Caco-2 (cell line): Measurements from ENCODE around the gene HCST. TPM values are rescaled to one million over a fixed set of nuclear protein-coding genes. Genes with fewer than 3 reads are reported as not detected.
A peak's percentile ranks its signal among the peaks of the same experiment; 100 is the strongest.

Experiments used
- BruUV-seq: library from RNA; stranded (reverse); fragments of 400-500 nt; replicated peaks from 2 replicates; lab custom pipeline; 2021; lab: Mats Ljungman, UMichigan
- CTCF ChIA-PET: fragments of 300-600 bp; sonication (Branson Sonifier 250); formaldehyde crosslinking; loops from one replicate; lab custom pipeline; 2022; ENCODE audit warnings: antibody characterized with exemption; lab: Charles Lee
- POLR2A ChIA-PET: fragments of 300-600 bp; sonication (Branson Sonifier 250); formaldehyde crosslinking; loops from one replicate; lab custom pipeline; 2022; ENCODE audit warnings: antibody characterized with exemption; lab: Charles Lee
- DNase-seq, 2 experiments: peaks; one replicate each; pipeline versions ENCODE4 v3.0.0 to v3.0.0-alpha.2; 2020 to 2022
- H3K27me3 ChIP-seq: replicated peaks from 2 replicates; pipeline ENCODE4 v1.6.0; 2011; ENCODE audit warnings: low read length; ENCODE audit not compliant: control insufficient read depth, insufficient read depth
- H3K36me3 ChIP-seq: 2 replicates; pipeline ENCODE4 v1.5.1; 2011; ENCODE audit warnings: low read length; ENCODE audit not compliant: control insufficient read depth, insufficient read depth
- H3K4me1 ChIP-seq: fragments of 250-450 bp; sonication (Bioruptor Pico); 2 replicates; pipeline ENCODE4 v1.5.1; 2020; ENCODE audit warnings: mild to moderate bottlenecking
- H3K4me3 ChIP-seq: 2 replicates; pipeline ENCODE4 v1.5.1; 2011; ENCODE audit warnings: low read depth, mild to moderate bottlenecking, control low read depth, low read length
- H3K9me3 ChIP-seq: fragments of 250-450 bp; sonication (Bioruptor Pico); 2 replicates; pipeline ENCODE4 v1.5.1; 2020; ENCODE audit warnings: mild to moderate bottlenecking, moderate library complexity
- H3K27ac Mint-ChIP-seq: one replicate; pipeline ENCODE4 v1.8.0; 2022; ENCODE audit warnings: mixed read lengths; ENCODE audit not compliant: unreplicated experiment
- H3K27me3 Mint-ChIP-seq: one replicate; pipeline ENCODE4 v1.8.0; 2022; ENCODE audit warnings: mixed read lengths; ENCODE audit not compliant: insufficient read depth, unreplicated experiment
- H3K36me3 Mint-ChIP-seq: one replicate; pipeline ENCODE4 v1.8.0; 2022; ENCODE audit warnings: mild to moderate bottlenecking, mixed read lengths; ENCODE audit not compliant: insufficient read depth, unreplicated experiment
- H3K4me1 Mint-ChIP-seq: one replicate; pipeline ENCODE4 v1.8.0; 2022; ENCODE audit warnings: low read depth, mixed read lengths; ENCODE audit not compliant: unreplicated experiment
- H3K4me3 Mint-ChIP-seq: one replicate; pipeline ENCODE4 v1.8.0; 2022; ENCODE audit warnings: mild to moderate bottlenecking, moderate library complexity, mixed read lengths; ENCODE audit not compliant: unreplicated experiment
- H3K9me3 Mint-ChIP-seq: one replicate; pipeline ENCODE4 v1.8.0; 2022; ENCODE audit warnings: mixed read lengths; ENCODE audit not compliant: unreplicated experiment
- CTCF ChIP-seq, 2 experiments: fragments of 200-600 bp in 1 of 2; IDR thresholded peaks; 1 replicate in 1 of 2; 2 replicates in 1 of 2; pipeline versions ENCODE4 v1.5.1 to v1.8.0; 2011 to 2022; ENCODE audit warnings: antibody characterized with exemption in 1 of 2, control low read depth in 1 of 2, inconsistent platforms in 1 of 2, low read depth in 1 of 2, low read length in 1 of 2, mild to moderate bottlenecking in 1 of 2, moderate library complexity in 1 of 2; ENCODE audit not compliant: insufficient read depth in 1 of 2, severe bottlenecking in 1 of 2, unreplicated experiment in 1 of 2
- intact Hi-C: fragments of 100-400 bp; cut with micrococcal nuclease; formaldehyde crosslinking; loops from one replicate; pipeline ENCODE4 v1.10.0; 2022; ENCODE audit not compliant: unreplicated experiment
- total RNA-seq: library from RNA; stranded (reverse); gene quantifications from 2 replicates; pipeline ENCODE4 v1.2.3, GENCODE V29; 2022

Gene HCST
- total RNA-seq, 1 experiment from 2014 or later = not detected

- peak overlapping the region; percentile 12 for H3K4me3 Mint-ChIP-seq
- intact Hi-C loops = no loop called here
- CTCF ChIA-PET = no interaction called here
Observed at GRCh38 chr19:35904311-35905068, 2.2 kb downstream of the HCST start.

GRCh38 chr19:35905178-35905727 is 2.9 kb downstream of the HCST start:
- intact Hi-C loops = no loop called here
- DNase-seq = no peak
- POLR2A ChIA-PET = no interaction called here

More at GRCh38 chr19:35904311-35905068, 2.2 kb downstream of the HCST start:
- POLR2A ChIA-PET = no interaction called here
- no peak for TF ChIP-seq CTCF (IDR thresholded peaks at IDR 0.05; ENCODE audit: insufficient read depth in 1 of 2, low read depth in 1 of 2, low read length in 1 of 2, severe bottlenecking in 1 of 2, unreplicated experiment in 1 of 2)
- no peaks in the 10 kb centered on the region for H3K9me3 ChIP-seq
- no TSS peak for BruUV-seq
- no peak overlapping the region for H3K4me3 ChIP-seq
- H3K4me1 ChIP-seq = 0 out of 2 replicates have a peak, but pooled peaks cover 7% of the 10 kb centered on the region
- Mint-ChIP-seq H3K36me3 (peaks cover 6% of the 10 kb centered on the region), H3K9me3 (no peaks in the 10 kb centered on the region), H3K27ac (no peak overlapping the region), H3K27me3 (peaks cover 5% of the 10 kb centered on the region), H3K4me1 (peaks cover 7% of the 10 kb centered on the region)
- no peaks in the 10 kb centered on the region for H3K27me3 ChIP-seq
- no peak for DNase-seq
- no peaks in the 10 kb centered on the region for H3K36me3 ChIP-seq

GRCh38 chr19:35907377-35907745 is 5.0 kb downstream of the HCST start:
- Histone ChIP-seq H3K4me1 (0 out of 2 replicates have a peak, but pooled peaks cover 7% of the 10 kb centered on the region), H3K36me3 (no peaks in the 10 kb centered on the region), H3K4me3 (no peak overlapping the region), H3K9me3 (no peaks in the 10 kb centered on the region), H3K27me3 (0 out of 2 replicates have a peak, but pooled peaks cover 1% of the 10 kb centered on the region)
- Mint-ChIP-seq H3K4me3 (no peak overlapping the region), H3K27me3 (peaks cover 5% of the 10 kb centered on the region), H3K36me3 (no peaks in the 10 kb centered on the region), H3K9me3 (no peaks in the 10 kb centered on the region), H3K4me1 (peaks cover 7% of the 10 kb centered on the region), H3K27ac (no peak overlapping the region)
- DNase-seq = no peak
- intact Hi-C loops = no loop called here
- no peak for TF ChIP-seq CTCF (IDR thresholded peaks at IDR 0.05; ENCODE audit: insufficient read depth in 1 of 2, low read depth in 1 of 2, low read length in 1 of 2, severe bottlenecking in 1 of 2, unreplicated experiment in 1 of 2)
- POLR2A ChIA-PET = no interaction called here
- BruUV-seq = no TSS peak
- CTCF ChIA-PET = no interaction called here

More at GRCh38 chr19:35905178-35905727, 2.9 kb downstream of the HCST start:
- peaks cover 5% of the 10 kb centered on the region for H3K27me3 Mint-ChIP-seq
- Histone ChIP-seq H3K4me3 (no peak overlapping the region), H3K4me1 (0 out of 2 replicates have a peak, but pooled peaks cover 7% of the 10 kb centered on the region), H3K36me3 (no peaks in the 10 kb centered on the region), H3K9me3 (no peaks in the 10 kb centered on the region), H3K27me3 (no peaks in the 10 kb centered on the region)
- CTCF ChIA-PET = no interaction called here
- no peak for TF ChIP-seq CTCF (IDR thresholded peaks at IDR 0.05; ENCODE audit: insufficient read depth in 1 of 2, low read depth in 1 of 2, low read length in 1 of 2, severe bottlenecking in 1 of 2, unreplicated experiment in 1 of 2)
- H3K27ac Mint-ChIP-seq = no peak overlapping the region
- peak overlapping the region; percentile 12 for H3K4me3 Mint-ChIP-seq
- no peaks in the 10 kb centered on the region for H3K9me3 Mint-ChIP-seq
- H3K36me3 Mint-ChIP-seq = peaks cover 6% of the 10 kb centered on the region
- H3K4me1 Mint-ChIP-seq = peaks cover 7% of the 10 kb centered on the region
- no TSS peak for BruUV-seq
